Astrocyte of the cerebellum (primary cell): ENCODE results near the gene GLIPR1L2.
A peak's percentile ranks its signal among the peaks of the same experiment; 100 is the strongest.

Experiments used
- DNase-seq: peaks from one replicate; pipeline ENCODE4 v3.0.0-alpha.2; 2011; ENCODE audit warnings: low read depth
- H3K4me3 ChIP-seq: 2 replicates; pipeline ENCODE4 v1.5.1; 2011; ENCODE audit warnings: mild to moderate bottlenecking, low read depth, low read length, moderate library complexity
- in situ Hi-C: cut with HindIII; loops from 2 replicates; pipeline ENCODE4 v1.10.0; 2017; ENCODE audit warnings: low sequenced_read_pairs
- TF ChIP-seq, protein P1 (sequence below): IDR thresholded peaks from 2 replicates; pipeline ENCODE4 v1.5.1; 2012; ENCODE audit warnings: low read length, low read depth, moderate library complexity, mild to moderate bottlenecking; ENCODE audit errors: missing control alignments

Gene GLIPR1L2

DNA sequence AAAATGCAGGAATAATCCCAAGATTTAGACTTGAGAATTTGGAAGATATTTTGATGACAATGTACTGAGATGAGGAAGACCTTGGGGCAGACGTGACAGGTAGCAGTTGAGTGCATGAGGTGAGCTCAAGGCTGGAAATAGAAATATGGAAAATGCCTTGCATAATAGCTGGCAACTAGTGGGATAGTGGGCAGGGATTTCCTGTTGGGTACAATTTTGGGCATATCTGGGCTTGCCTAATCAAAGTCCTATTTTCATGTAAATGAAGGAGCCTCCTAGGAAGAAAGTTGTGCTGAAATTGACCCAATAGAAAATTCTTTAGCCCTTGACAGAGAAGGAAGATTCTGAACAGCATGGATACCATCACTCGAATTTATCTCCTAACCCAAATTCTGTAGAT, 83.2 kb downstream of the GLIPR1L2 start:
- DNase-seq, result no peak
- H3K4me3 ChIP-seq, result no peak overlapping the region
- TF ChIP-seq, protein P1, sequence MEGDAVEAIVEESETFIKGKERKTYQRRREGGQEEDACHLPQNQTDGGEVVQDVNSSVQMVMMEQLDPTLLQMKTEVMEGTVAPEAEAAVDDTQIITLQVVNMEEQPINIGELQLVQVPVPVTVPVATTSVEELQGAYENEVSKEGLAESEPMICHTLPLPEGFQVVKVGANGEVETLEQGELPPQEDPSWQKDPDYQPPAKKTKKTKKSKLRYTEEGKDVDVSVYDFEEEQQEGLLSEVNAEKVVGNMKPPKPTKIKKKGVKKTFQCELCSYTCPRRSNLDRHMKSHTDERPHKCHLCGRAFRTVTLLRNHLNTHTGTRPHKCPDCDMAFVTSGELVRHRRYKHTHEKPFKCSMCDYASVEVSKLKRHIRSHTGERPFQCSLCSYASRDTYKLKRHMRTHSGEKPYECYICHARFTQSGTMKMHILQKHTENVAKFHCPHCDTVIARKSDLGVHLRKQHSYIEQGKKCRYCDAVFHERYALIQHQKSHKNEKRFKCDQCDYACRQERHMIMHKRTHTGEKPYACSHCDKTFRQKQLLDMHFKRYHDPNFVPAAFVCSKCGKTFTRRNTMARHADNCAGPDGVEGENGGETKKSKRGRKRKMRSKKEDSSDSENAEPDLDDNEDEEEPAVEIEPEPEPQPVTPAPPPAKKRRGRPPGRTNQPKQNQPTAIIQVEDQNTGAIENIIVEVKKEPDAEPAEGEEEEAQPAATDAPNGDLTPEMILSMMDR, result no peak
- in situ Hi-C loops, result no loop called here

DNA sequence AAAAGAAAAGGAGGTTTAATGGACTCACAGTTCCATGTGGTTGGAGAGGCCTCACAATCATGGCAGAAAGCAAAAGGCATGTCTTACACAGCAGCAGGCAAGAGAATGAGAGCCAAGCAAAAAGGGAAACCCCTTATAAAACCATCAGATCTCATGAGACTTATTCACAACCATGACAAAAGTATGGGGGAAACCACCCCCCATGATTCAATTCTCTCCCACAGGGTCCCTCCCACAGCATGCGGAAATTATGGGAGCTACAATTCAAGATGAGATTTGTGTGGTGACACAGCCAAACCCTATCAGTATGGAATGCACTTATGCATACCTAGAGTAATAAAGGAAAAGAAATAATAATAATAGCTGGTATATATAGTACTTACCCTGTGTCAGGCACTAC, 85.2 kb downstream of the GLIPR1L2 start:
- no peak overlapping the region for H3K4me3 ChIP-seq
- TF ChIP-seq, protein P1, result no peak
- DNase-seq, result no peak
- in situ Hi-C loops, result loop anchor here (25.0 kb wide), 1 partner anchor 789 kb away; no protein-coding TSS in a partner anchor

DNA sequence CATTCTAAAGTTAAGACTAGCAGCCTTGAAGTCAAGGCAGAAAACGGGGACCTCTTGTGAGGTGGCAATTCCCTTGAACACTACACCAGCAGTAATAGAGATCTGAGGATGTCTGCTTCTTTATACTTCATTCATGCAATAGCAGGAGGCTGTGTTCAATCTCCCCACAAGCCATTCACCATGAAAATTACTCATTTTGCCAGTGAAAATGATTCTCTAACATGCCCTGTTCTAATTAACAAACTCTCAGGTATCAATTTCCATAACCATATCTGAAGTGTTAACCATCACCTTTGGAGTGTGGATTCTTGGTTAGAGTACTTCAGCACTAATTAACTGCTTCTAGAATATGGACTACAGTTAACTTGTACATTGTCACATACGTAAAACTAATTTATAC, 86.2 kb downstream of the GLIPR1L2 start:
- H3K4me3 ChIP-seq, result no peak overlapping the region
- in situ Hi-C loops, result loop anchor here (25.0 kb wide), 1 partner anchor 790 kb away; no protein-coding TSS in a partner anchor
- TF ChIP-seq, protein P1, result no peak
- no peak for DNase-seq

DNA sequence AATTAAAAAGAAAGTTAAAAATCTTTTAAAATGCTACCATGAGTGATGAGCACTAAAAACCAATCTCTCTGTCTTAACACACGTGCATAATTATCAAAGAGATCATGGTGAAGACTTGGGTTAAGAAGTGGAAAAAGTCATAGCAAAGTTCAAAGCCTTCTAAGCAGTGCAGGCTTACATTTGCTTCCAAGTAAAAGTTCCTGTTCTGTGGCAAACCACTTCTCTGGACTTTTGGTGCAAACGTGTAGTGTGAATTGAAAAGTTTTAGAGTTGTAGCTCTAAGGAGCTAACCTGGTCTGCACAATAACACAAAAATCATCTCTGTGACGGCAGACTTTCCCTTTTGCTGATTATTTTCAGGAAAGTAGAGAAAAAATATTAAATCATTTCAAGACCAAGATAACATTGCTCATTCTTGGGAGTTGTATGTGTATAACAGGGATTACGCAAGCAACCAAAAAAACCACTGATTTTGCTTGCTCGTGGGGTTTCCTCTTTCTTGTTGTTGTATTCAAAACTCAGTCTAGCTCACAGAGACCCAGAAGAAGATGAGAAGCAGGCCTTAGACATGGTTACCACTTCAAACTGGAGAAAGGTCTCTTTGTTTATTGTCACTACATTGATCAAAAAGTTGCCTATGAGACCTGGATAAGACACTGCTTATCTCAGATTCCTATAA, 87.4 kb downstream of the GLIPR1L2 start:
- in situ Hi-C loops, result loop anchor here (25.0 kb wide), 1 partner anchor 791 kb away; no protein-coding TSS in a partner anchor
- DNase-seq, result no peak
- H3K4me3 ChIP-seq, result no peak overlapping the region
- TF ChIP-seq, protein P1, result no peak

DNA sequence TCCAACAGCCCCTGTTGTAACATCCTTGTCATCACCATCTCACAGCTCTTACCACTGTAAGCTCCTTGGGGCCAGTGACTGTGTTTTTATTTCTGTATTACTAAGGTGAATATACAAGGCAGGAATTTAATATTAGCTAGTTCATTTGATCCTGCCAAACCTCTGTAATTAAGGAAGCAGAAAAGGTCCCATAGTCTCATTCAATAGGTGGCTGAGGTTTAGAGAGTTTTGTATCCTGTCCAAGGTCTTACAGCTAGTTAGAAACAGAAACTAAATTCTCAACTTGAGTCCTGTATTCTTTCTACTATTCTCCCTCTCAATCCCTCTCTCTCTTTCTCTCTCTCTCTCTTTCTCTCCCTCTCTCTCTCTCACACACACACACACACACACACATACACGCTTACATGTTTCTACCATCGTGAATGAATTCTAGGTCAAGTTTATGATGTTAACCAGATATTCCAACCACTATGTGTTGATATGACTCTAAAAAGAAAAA, 89.1 kb downstream of the GLIPR1L2 start:
- peak overlapping the region; percentile 60 for H3K4me3 ChIP-seq
- in situ Hi-C loops, result loop anchor here (25.0 kb wide), 1 partner anchor 793 kb away; no protein-coding TSS in a partner anchor
- DNase-seq, result peak; percentile 93
- TF ChIP-seq, protein P1, result no peak

DNA sequence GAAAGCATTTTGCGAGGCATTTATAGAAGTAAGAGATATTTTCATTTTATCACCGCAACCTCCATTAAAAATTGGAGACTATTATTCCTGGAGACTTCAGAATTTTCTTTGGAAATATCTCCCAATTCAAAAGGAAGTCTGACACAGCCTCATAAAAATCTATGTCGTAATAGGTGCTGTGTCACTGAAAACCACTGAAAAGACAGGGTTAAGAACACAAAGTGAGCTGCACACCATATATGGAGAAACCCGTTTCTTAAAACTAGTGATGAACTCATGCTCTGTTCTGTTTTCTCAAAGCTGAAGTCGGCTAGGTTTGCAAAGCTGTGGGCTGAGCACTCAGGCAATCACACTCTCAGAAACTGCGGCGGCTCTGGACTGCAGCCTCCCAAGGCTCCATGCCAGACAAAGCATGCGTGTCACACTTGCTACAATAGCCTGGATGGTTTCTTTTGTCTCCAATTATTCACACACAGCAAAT, 89.6 kb downstream of the GLIPR1L2 start, which contains the start of gene GLIPR1:
Gene GLIPR1 (plus strand): TSS at position 287 of the 481 bp plus-strand sequence. CDS start 126 bp downstream, at position 413.
- TF ChIP-seq, protein P1, result no peak
- DNase-seq, result peak; percentile 98
- in situ Hi-C loops, result loop anchor here (25.0 kb wide), 1 partner anchor 793 kb away; no protein-coding TSS in a partner anchor
- peak within 1 kb of the TSS; percentile 60 for H3K4me3 ChIP-seq
